ENCODE data around the gene CFAP54. TPM values are rescaled to one million over a fixed set of nuclear protein-coding genes. Genes with fewer than 3 reads are reported as not detected.
A peak's percentile ranks its signal among the peaks of the same experiment; 100 is the strongest.

CFAP54 gene
- total and polyA plus RNA-seq, 2 of the 4 experiments (the other 2 are of a cell fraction): 0.18 to 0.41 TPM

GRCh38 chr12:96907671-96908422 lies 418.5 kb downstream of the CFAP54 start:
- ChIA-PET CTCF (no interaction called here), POLR2A (ENCODE audit: unreplicated experiment) (no interaction called here)
- Histone ChIP-seq H3K79me1 (ENCODE audit: low read depth in 1 of 2, low read length in 2 of 2) (peaks cover 27 to 29% of the 10 kb centered on the region in 2 experiments), H3K4me1 (ENCODE audit: control insufficient read depth, insufficient read depth, low read length) (peaks cover 5% of the 10 kb centered on the region; the same call in 1 of the 2 replicates), H3K14ac (replicated peaks; ENCODE audit: low read depth, low read length) (peak overlapping the region; percentile 32), H3K4me3 (ENCODE audit: insufficient read depth, low read depth, low read length) (peak overlapping the region; percentile 86), H3K27ac (ENCODE audit: insufficient read depth, low read length) (peak overlapping the region; percentile 46), H3K9me3 (ENCODE audit: control insufficient read depth, insufficient read depth, low read length) (no peaks in the 10 kb centered on the region), H2AK9ac (replicated peaks; ENCODE audit: low read depth, low read length, poor library complexity) (peak overlapping the region; percentile 13), H2AK5ac (ENCODE audit: low read depth, low read length) (peak overlapping the region; percentile 42; the same call in 1 of the 2 replicates), H4K91ac (ENCODE audit: insufficient read depth, low read depth, low read length) (peak overlapping the region; percentile 45; the same call in 1 of the 2 replicates), H3K18ac (ENCODE audit: low read depth, low read length) (peak overlapping the region; percentile 3; the same call in 1 of the 2 replicates), H2BK120ac (ENCODE audit: low read depth, low read length) (no peak overlapping the region), H3K9ac (ENCODE audit: low read depth, low read length) (peak overlapping the region; percentile 88), H3K56ac (ENCODE audit: extremely low read depth, insufficient read depth, low read length) (peak overlapping the region; percentile 66), H4K5ac (ENCODE audit: low read depth, low read length) (peak overlapping the region; percentile 40; the same call in 1 of the 2 replicates), H2BK15ac (ENCODE audit: low read depth, low read length) (no peak overlapping the region; the same call in 2 of the 3 replicates), H3K23ac (ENCODE audit: low read depth, low read length) (peak overlapping the region; percentile 50), H3K27me3 (ENCODE audit: control insufficient read depth, insufficient read depth, low read length) (no peaks in the 10 kb centered on the region), H2AFZ (replicated peaks; ENCODE audit: low read length, poor library complexity) (peak overlapping the region; percentile 93), H3K9me1 (ENCODE audit: insufficient read depth, low read length) (peaks cover 4% of the 10 kb centered on the region), H2BK20ac (ENCODE audit: low read depth, low read length) (no peak overlapping the region), H3K4ac (ENCODE audit: low read depth, low read length) (peak overlapping the region; percentile 63), H4K8ac (ENCODE audit: low read depth in 2 of 2, low read length in 2 of 2) (peak overlapping the region; percentile 72 to 97), H4K20me1 (ENCODE audit: insufficient read depth, low read length) (no peaks in the 10 kb centered on the region), H3K4me2 (ENCODE audit: low read depth, low read length) (peak overlapping the region; percentile 84), H3K36me3 (ENCODE audit: control insufficient read depth, insufficient read depth, low read length) (no peaks in the 10 kb centered on the region), H2BK5ac (ENCODE audit: low read depth, low read length, poor library complexity, severe bottlenecking) (peak overlapping the region; percentile 18)
- TF ChIP-seq BHLHE40 (IDR thresholded peaks at IDR 0.05; ENCODE audit: low read depth, low read length) (no peak), CHD1 (IDR thresholded peaks at IDR 0.05; ENCODE audit: low read depth, low read length) (no peak), CTCF (conservative IDR thresholded peaks at IDR 0.05; ENCODE audit: low read depth, low read length) (no peak), CEBPB (IDR thresholded peaks at IDR 0.05; ENCODE audit: low read depth, low read length) (no peak), POLR2A (IDR thresholded peaks at IDR 0.05; ENCODE audit: low read depth, low read length) (no peak), FOS (IDR thresholded peaks at IDR 0.05; ENCODE audit: low read depth, low read length) (no peak), RAD21 (IDR thresholded peaks at IDR 0.05; ENCODE audit: low read length) (no peak), RCOR1 (IDR thresholded peaks at IDR 0.05; ENCODE audit: insufficient replicate concordance, low read length) (no peak), SMC3 (IDR thresholded peaks at IDR 0.05; ENCODE audit: low read depth, low read length) (no peak), RFX5 (IDR thresholded peaks at IDR 0.05; ENCODE audit: low read depth, low read length) (no peak), MAZ (IDR thresholded peaks at IDR 0.05; ENCODE audit: borderline replicate concordance, low read depth, low read length) (no peak), NFE2L2 (IDR thresholded peaks at IDR 0.05; ENCODE audit: low read depth, low read length) (no peak), MXI1 (IDR thresholded peaks at IDR 0.05; ENCODE audit: borderline replicate concordance, low read depth, low read length) (no peak)
- TF ChIP-seq, protein P1, sequence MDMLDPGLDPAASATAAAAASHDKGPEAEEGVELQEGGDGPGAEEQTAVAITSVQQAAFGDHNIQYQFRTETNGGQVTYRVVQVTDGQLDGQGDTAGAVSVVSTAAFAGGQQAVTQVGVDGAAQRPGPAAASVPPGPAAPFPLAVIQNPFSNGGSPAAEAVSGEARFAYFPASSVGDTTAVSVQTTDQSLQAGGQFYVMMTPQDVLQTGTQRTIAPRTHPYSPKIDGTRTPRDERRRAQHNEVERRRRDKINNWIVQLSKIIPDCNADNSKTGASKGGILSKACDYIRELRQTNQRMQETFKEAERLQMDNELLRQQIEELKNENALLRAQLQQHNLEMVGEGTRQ (IDR thresholded peaks at IDR 0.05; ENCODE audit: low read depth, low read length): no peak
- ATAC-seq (ENCODE audit: low read depth) (peak; percentile 56), DNase-seq (peak; percentile 25)
- intact Hi-C loops (cut with micrococcal nuclease) (no loop called here), in situ Hi-C loops (cut with MboI; ENCODE audit: low sequenced_read_pairs) (no loop called here), dilution Hi-C loops (cut with HindIII; ENCODE audit: low sequenced_read_pairs, unreplicated experiment) (no loop called here)
- TSS peak; percentile 32 for BruUV-seq (replicated peaks)
- WGBS, 2 experiments (ENCODE audit: extremely low coverage in 2 of 2, insufficient read length in 1 of 2): 0% methylated on average over 2 of the region's 23 CpGs; no CpG with 5 or more reads in 1 of the 2 experiments

Data from IMR-90 (cell line).